Transverse colon (tissue), 3 donors: ENCODE results near the gene TRPM3.

Experiments used
- EP300 ChIP-seq: sonication (generic); formaldehyde crosslinking; IDR thresholded peaks from one replicate; pipeline ENCODE4 v1.6.1; 2017; ENCODE audit warnings: antibody characterized with exemption, low read depth
- POLR2A ChIP-seq: fragments of 450-650 bp; IDR thresholded peaks from one replicate; pipeline ENCODE4 v1.6.1; 2016; ENCODE audit warnings: antibody characterized with exemption, mild to moderate bottlenecking, moderate library complexity
- TF ChIP-seq, protein P1 (sequence below), 5 experiments: fragments of 200-600 bp in 3 of 5; fragments of 450-650 bp in 2 of 5; sonication (generic) in 3 of 5; IDR thresholded peaks; 1 replicate in 2 of 5; 2 replicates in 3 of 5; pipeline ENCODE4 v1.5.1; 2016 to 2017; ENCODE audit warnings: antibody characterized with exemption in 5 of 5, inconsistent platforms in 3 of 5, mild to moderate bottlenecking in 2 of 5, moderate library complexity in 1 of 5

DNA sequence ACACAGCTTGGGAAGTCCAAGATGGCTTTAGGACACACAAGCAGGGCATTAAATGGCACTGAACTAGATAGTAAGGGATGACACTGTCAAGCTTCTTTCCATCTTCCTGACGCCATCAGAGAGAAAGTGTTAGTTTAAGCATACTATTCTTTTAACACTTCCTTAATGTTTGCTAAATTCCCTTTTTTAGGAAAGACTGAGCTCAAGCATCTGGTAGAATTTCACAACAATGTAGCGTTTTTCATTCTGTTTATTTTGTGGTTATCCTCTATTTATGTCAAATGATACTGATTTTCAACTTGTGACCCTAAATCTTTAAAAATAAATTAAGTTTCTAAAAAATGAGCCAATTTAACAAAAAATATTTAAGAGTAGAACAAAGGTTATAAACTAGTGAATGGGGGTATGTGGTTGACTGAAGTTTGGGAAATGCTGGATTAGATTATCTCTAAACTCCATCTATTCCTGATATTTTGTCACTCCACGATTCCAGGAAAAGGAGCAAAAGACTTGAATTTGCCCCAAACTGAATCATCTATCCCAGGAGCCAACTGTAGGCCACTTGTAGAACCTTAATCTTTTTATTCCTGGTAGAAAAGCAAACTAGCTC lies 559.5 kb downstream of the TRPM3 start:
- TF ChIP-seq EP300 (no peak), POLR2A (no peak)
- TF ChIP-seq, protein P1, sequence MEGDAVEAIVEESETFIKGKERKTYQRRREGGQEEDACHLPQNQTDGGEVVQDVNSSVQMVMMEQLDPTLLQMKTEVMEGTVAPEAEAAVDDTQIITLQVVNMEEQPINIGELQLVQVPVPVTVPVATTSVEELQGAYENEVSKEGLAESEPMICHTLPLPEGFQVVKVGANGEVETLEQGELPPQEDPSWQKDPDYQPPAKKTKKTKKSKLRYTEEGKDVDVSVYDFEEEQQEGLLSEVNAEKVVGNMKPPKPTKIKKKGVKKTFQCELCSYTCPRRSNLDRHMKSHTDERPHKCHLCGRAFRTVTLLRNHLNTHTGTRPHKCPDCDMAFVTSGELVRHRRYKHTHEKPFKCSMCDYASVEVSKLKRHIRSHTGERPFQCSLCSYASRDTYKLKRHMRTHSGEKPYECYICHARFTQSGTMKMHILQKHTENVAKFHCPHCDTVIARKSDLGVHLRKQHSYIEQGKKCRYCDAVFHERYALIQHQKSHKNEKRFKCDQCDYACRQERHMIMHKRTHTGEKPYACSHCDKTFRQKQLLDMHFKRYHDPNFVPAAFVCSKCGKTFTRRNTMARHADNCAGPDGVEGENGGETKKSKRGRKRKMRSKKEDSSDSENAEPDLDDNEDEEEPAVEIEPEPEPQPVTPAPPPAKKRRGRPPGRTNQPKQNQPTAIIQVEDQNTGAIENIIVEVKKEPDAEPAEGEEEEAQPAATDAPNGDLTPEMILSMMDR (IDR thresholded peaks at IDR 0.05) = no peak
